Smooth muscle cell (in vitro differentiated cells): ENCODE measurements around the gene CCR7. TPM values are rescaled to one million over a fixed set of nuclear protein-coding genes. Genes with fewer than 3 reads are reported as not detected.

Experiments
- DNase-seq: peaks from one replicate; lab custom pipeline; 2025; ENCODE audit not compliant: unreplicated experiment; lab: John Stamatoyannopoulos, UW
- H2AFZ ChIP-seq: fragments of 200-600 bp; sonication (generic); 2 replicates; pipeline ENCODE4 v1.6.0; 2016; ENCODE audit warnings: antibody characterized with exemption, low read depth, mild to moderate bottlenecking
- H3F3A ChIP-seq: fragments of 200-600 bp; sonication (generic); 2 replicates; pipeline ENCODE4 v1.6.0; 2017; ENCODE audit warnings: antibody characterized with exemption, low read depth
- H3K27ac ChIP-seq: fragments of 200-600 bp; sonication (generic); 2 replicates; pipeline ENCODE4 v1.5.1; 2016; ENCODE audit warnings: low read depth, mild to moderate bottlenecking
- H3K27me3 ChIP-seq: fragments of 200-600 bp; sonication (generic); 2 replicates; pipeline ENCODE4 v1.6.1; 2016; ENCODE audit warnings: low read depth, mild to moderate bottlenecking
- H3K36me3 ChIP-seq: fragments of 200-600 bp; sonication (generic); 2 replicates; pipeline ENCODE4 v1.5.1; 2016; ENCODE audit warnings: low read depth
- H3K4me1 ChIP-seq: fragments of 200-600 bp; sonication (generic); 2 replicates; pipeline ENCODE4 v1.5.1; 2016; ENCODE audit warnings: low read depth
- H3K4me2 ChIP-seq: fragments of 200-600 bp; sonication (generic); 2 replicates; pipeline ENCODE4 v1.6.0; 2016; ENCODE audit warnings: mild to moderate bottlenecking
- H3K4me3 ChIP-seq: fragments of 200-600 bp; sonication (generic); 2 replicates; pipeline ENCODE4 v1.5.1; 2016; ENCODE audit warnings: mild to moderate bottlenecking
- H3K79me2 ChIP-seq: fragments of 200-600 bp; sonication (generic); 2 replicates; pipeline ENCODE4 v1.6.0; 2016; ENCODE audit warnings: low read depth, mild to moderate bottlenecking
- H3K9ac ChIP-seq: fragments of 200-600 bp; sonication (generic); 2 replicates; pipeline ENCODE4 v1.6.0; 2016; ENCODE audit warnings: low read depth
- H3K9me3 ChIP-seq: fragments of 200-600 bp; sonication (generic); replicated peaks from 2 replicates; pipeline ENCODE4 v1.5.1; 2016; ENCODE audit warnings: low read depth
- H4K20me1 ChIP-seq: fragments of 200-600 bp; sonication (generic); 2 replicates; pipeline ENCODE4 v1.6.0; 2016; ENCODE audit warnings: low read depth
- CTCF ChIP-seq: fragments of 200-600 bp; sonication (generic); IDR thresholded peaks from 2 replicates; pipeline ENCODE4 v1.5.1; 2017; ENCODE audit warnings: borderline replicate concordance, mild to moderate bottlenecking, antibody characterized with exemption; ENCODE audit not compliant: insufficient read depth, poor library complexity, severe bottlenecking
- WGBS: methylation state at CpG from one replicate; pipeline ENCODE4 v1.1.7; 2016; ENCODE audit warnings: low lambda C conversion rate; 5-methylcytosine and 5-hydroxymethylcytosine counted together
- polyA plus RNA-seq: library from polyadenylated mRNA; unstranded; fragments of >200 nt; fragmentation: Nextera tagmentation; extraction: Ambion mirVana; gene quantifications from 2 replicates; pipeline ENCODE4 v1.2.1, GENCODE V29; 2016
- total RNA-seq: library from RNA; depleted of rRNA; stranded (reverse); fragments of >200 nt; gene quantifications from 2 replicates; pipeline ENCODE4 v1.2.3, GENCODE V29; 2014

The CCR7 gene
- total and polyA plus RNA-seq, 2 experiments from 2014 or later, result not detected

- no peaks in the 10 kb centered on the region for H3K36me3 ChIP-seq
- TF ChIP-seq CTCF, result no peak
- no peak for DNase-seq
Measured at GRCh38 chr17:40550608-40551007, 14.7 kb downstream of the CCR7 start.

GRCh38 chr17:40548982-40549685 lies 16.1 kb downstream of the CCR7 start:
- no peak for DNase-seq

More at GRCh38 chr17:40550608-40551007, 14.7 kb downstream of the CCR7 start:
- Histone ChIP-seq H3K79me2 (no peaks in the 10 kb centered on the region), H3K9me3 (no peaks in the 10 kb centered on the region), H3K27me3 (no peaks in the 10 kb centered on the region), H4K20me1 (no peaks in the 10 kb centered on the region), H3K4me2 (no peak overlapping the region), H3K4me1 (peaks cover 11% of the 10 kb centered on the region), H3K4me3 (no peak overlapping the region), H2AFZ (no peak overlapping the region), H3K27ac (peak overlapping the region; percentile 89), H3F3A (no peaks in the 10 kb centered on the region), H3K9ac (peak overlapping the region; percentile 37)
- whole genome bisulfite sequencing, result 30% methylated on average over 8 of the region's 8 CpGs

GRCh38 chr17:40548491-40548981 lies 16.7 kb downstream of the CCR7 start:
- H3K4me2 ChIP-seq, result no peak overlapping the region
- no peaks in the 10 kb centered on the region for H4K20me1 ChIP-seq
- H3K4me1 ChIP-seq, result peaks cover 5% of the 10 kb centered on the region
- no peaks in the 10 kb centered on the region for H3K9me3 ChIP-seq
- no peaks in the 10 kb centered on the region for H3K79me2 ChIP-seq
- H3K27me3 ChIP-seq, result no peaks in the 10 kb centered on the region
- no peak for DNase-seq
- H3F3A ChIP-seq, result peaks cover under 1% of the 10 kb centered on the region
- no peak for TF ChIP-seq CTCF
- no peaks in the 10 kb centered on the region for H3K36me3 ChIP-seq
- H3K27ac ChIP-seq, result peak overlapping the region; percentile 89
- H2AFZ ChIP-seq, result no peak overlapping the region
- no peak overlapping the region for H3K4me3 ChIP-seq
- H3K9ac ChIP-seq, result no peak overlapping the region
- WGBS, result 92% methylated on average over 9 of the region's 9 CpGs

More at GRCh38 chr17:40548982-40549685, 16.1 kb downstream of the CCR7 start:
- TF ChIP-seq CTCF, result no peak
- Histone ChIP-seq H3K4me3 (no peak overlapping the region), H3K79me2 (no peaks in the 10 kb centered on the region), H3K27me3 (no peaks in the 10 kb centered on the region), H3K27ac (peak overlapping the region; percentile 89), H2AFZ (peak overlapping the region; percentile 67), H3K9ac (peak overlapping the region; percentile 46), H3F3A (no peaks in the 10 kb centered on the region), H3K4me1 (peaks cover 11% of the 10 kb centered on the region), H3K4me2 (peak overlapping the region; percentile 47), H3K9me3 (no peaks in the 10 kb centered on the region), H3K36me3 (no peaks in the 10 kb centered on the region), H4K20me1 (no peaks in the 10 kb centered on the region)
- WGBS, result 53% methylated on average over 9 of the region's 9 CpGs
